ENCODE data around the gene IRF7.
A peak's percentile ranks its signal among the peaks of the same experiment; 100 is the strongest.
"Not testable (repeated sequence)": the region's sequence is repeated elsewhere in the genome, so short reads cannot be mapped to it uniquely, and the experiment has no call there.

The IRF7 gene

GRCh38 chr11:615504-616319 is at the start of gene IRF7:
Gene IRF7, minus strand, starts transcription at chr11:615950. Its CDS starts 586 bp downstream, at chr11:615364.
- peak; percentile 79 for DNase-seq (ENCODE audit: low read depth)

DNA sequence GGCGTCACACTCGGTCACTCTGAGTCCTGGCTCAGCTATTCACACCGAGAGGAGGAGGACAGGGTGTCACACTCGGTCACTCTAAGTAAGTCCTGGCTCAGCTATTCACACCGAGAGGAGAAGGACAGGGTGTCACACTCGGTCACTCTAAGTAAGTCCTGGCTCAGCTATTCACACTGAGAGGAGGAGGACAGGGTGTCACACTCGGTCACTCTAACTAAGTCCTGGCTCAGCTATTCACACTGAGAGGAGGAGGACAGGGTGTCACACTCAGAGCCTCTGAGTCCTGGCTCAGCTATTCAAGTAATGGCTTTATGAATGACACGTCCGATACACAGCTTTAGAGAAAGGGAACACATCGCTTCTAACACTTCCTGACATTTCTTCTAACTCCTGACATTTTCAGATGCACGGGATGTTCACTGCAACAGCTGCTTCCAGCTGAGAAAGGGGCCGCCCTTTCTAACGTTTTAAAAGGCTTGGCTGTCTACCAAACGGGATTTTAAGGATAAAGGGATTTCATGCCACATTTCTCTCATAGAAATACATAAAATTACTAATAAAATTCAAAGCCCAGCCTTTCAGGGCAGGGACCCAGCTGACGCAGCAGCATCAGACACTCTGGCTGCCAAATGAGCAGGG is 49.4 kb upstream of the IRF7 start:
- peak; percentile 22 for DNase-seq (ENCODE audit: low read depth)

GRCh38 chr11:662689-663274 is 47.0 kb upstream of the IRF7 start:
- DNase-seq (ENCODE audit: low read depth), result peak; percentile 50

DNA sequence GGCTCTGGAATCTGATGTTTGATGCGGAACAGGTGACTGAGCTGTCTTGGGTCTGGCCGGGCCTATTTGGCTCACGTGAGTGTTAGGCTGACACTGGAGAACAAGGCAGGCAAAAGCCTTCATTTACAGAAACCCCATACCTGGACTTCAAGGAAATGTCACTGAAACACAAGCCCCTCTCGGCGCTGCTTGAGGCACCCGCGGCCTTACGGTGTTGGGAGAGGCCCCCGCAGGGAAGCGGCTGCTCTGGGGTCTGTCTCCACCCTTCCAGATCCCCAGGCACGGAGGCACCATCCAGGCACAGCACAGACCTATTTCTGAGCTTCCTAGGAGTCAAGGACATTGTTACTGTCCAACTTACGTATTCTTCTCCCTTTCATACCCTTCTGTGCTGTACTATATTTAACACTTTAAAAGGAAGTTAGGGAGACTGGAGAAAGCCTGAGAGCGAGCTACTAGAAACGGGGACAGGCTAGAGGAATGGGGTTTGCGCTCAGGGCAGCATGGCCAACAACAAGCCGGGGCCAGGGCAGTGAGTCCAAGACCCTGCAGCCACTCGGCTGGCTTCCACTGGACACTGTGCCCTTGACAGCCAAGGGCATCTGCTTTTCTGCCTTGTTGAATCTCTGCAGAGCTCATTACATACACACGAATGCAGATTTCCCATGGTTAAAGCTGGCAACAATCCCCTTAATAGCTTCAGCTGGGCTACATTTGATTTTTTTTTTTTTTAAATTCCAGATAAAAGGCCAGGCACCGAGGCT is 45.1 kb upstream of the IRF7 start:
- no peak for DNase-seq (ENCODE audit: low read depth)

GRCh38 chr11:660281-660680 is 44.5 kb upstream of the IRF7 start:
- no peak for DNase-seq (ENCODE audit: low read depth)

GRCh38 chr11:659532-660085 is 43.9 kb upstream of the IRF7 start:
- no peak for DNase-seq (ENCODE audit: low read depth)

- DNase-seq (ENCODE audit: low read depth), result no peak
These were observed 42.0 kb upstream of the IRF7 start for GRCh38 chr11:657691-658126.

GRCh38 chr11:656866-657265 is 41.1 kb upstream of the IRF7 start:
- no peak for DNase-seq (ENCODE audit: low read depth)

DNA sequence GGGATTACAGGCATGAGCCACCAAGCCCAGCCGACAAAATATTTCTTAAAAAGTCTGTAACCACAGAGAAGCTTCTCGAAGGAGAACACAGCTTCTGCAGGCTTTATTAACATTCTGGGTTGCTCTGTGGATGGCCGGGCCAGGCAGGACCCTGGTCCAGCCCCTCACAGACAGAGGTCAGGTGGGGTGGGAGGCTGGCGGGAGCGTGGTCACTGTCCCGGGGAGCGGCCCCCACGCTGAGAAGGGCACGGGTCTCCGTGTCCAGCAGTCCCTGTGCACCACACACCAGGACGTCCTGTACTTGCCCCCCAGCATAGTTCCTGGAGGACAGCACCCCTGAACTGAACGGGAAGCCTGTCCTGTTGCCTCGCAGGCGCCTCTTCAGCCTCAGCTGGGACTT is 40.7 kb upstream of the IRF7 start:
- DNase-seq (ENCODE audit: low read depth), result no peak

GRCh38 chr11:655036-655726 is 39.4 kb upstream of the IRF7 start:
- no peak for DNase-seq (ENCODE audit: low read depth)

DNA sequence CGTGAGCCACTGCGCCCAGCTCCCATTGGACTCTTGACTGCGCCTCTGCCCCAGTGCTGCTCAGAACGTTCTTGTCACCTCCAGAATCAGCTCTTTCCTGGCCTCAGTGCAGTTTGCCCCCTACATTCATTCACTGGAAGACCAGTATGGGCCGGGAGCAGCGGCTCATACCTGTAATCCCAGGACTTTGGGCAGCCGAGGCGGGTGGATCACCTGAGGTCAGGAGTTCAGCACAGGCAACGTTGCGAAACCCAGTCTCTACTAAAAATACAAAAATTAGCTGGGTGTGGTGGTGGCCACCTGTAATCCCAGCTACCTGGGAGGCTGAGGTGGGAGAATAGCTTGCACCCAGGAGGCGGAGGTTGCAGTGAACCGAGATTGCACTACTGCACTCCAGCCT is 38.7 kb upstream of the IRF7 start:
- DNase-seq (ENCODE audit: low read depth), result not testable (repeated sequence)

- no peak for DNase-seq (ENCODE audit: low read depth)
These were observed 38.1 kb upstream of the IRF7 start for GRCh38 chr11:653837-654236.

DNA sequence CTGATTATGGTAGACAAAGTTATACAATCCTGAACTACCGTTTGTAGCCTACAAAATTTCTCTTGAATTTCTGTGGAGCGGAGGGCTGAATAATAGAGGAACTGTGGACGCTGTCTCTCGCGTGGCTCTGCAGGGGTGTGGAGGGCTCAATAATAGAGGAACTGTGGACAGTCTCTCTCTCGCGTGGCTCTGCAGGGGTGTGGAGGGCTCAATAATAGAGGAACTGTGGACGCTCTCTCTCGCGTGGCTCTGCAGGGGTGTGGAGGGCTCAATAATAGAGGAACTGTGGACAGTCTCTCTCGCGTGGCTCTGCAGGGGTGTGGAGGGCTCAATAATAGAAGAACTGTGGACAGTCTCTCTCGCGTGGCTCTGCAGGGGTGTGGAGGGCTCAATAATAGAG is 37.4 kb upstream of the IRF7 start:
- DNase-seq (ENCODE audit: low read depth), result not testable (repeated sequence)

DNA sequence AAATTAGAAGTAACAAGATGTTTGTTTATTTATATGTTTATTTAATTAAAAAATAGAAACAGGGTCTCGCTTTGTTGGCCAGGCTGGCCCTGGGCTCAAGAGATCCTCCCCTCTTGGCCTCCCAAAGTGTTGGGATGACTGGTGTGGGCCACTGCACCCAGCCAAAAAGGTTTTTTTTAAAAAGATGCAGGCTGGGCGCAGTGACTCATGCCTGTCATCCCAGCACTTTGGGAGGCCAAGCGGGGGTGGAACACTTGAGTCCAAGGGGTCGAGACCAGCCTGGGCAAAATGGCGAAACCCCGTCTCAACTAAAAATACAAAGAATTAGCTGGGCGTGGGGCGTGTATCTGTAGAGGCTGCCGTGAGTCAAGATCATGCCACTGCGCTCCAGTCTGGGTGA is 34.7 kb upstream of the IRF7 start:
- DNase-seq (ENCODE audit: low read depth), result no peak

DNA sequence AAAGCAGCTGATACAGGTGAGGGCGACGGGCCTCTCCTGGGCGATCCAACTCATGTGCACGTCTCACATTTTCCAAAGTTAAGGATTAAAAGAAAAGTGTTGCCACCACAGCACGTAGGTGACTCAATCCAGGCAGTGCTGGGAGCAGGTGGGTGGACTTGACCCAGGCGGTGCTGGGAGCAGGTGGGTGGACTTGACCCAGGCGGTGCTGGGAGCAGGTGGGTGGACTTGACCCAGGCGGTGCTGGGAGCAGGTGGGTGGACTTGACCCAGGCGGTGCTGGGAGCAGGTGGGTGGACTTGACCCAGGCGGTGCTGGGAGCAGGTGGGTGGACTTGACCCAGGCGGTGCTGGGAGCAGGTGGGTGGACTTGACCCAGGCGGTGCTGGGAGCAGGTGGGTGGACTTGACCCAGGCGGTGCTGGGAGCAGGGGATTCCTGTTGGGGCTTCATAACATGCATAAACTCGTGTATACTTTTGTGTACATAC is 32.0 kb upstream of the IRF7 start:
- DNase-seq (ENCODE audit: low read depth), result not testable (repeated sequence)

DNA sequence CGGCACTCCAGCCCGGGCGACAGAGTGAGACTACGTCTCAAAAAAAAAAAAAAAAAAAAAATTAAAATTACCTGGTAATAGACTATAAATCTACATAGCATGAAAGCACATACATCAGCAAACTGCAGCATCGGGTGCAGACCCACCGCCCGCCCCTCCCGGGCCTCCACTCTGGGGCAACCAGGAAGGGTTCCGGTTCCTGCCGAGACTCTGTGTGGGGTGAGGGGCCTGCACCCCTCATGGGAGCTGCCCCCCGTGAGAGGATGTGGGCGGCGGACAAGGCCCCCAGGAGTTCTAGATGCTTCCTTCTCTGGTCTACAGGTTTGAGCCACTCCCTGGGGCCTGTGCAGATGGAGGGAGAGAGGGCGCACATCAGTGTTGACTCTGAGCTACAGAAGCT is 30.5 kb upstream of the IRF7 start:
- DNase-seq (ENCODE audit: low read depth), result no peak

DNA sequence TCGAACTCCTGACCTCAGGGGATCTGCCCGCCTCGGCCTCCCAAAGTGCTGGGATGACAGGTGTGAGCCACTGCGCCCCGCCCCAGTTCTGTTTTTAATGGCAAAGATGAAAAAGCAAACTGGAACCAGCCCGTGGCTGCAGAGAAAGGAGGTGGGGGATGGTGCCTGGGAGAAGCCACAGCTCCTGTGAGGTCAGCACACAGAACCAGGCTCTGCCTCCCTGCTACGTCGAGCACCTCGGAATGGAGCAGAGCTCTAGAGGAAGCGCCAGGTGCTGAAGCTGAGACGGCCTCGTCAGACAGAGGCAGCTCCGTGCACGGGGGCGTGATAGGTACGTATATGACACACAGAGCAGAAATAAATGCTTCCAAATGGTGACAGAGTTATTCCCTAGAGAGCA is 29.8 kb upstream of the IRF7 start:
- no peak for DNase-seq (ENCODE audit: low read depth)

- DNase-seq (ENCODE audit: low read depth), result no peak
These were observed 28.3 kb upstream of the IRF7 start for GRCh38 chr11:643849-644738.

- DNase-seq (ENCODE audit: low read depth), result no peak
These were observed 27.6 kb upstream of the IRF7 start for GRCh38 chr11:643366-643765.

DNA sequence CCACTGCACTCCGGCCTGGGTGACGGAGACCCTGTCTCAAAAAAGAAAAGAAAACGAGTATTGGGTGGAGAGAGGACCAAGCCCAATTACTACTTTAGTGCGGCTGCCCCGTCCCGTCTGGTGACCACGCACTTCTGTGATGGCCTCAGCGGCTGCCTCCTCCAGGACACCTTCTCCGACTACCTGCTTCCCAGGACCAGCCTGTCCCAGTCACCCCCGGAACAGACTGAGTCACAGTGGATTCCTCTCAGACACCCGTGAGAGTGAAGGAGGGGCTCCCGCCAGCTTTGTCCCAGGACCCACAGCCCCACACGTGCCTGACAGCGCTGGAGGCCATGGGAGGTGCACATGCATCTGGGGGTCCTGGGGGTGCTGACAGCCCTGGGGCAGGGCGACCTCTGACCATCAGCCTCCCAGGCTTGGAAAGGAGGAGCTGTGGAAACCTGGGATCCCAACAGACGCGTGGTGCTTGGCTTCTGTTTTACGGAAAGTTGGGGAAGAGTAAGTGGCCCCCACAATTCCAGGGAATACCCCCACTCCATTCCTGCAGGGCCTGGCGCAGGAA is 26.1 kb upstream of the IRF7 start:
- DNase-seq (ENCODE audit: low read depth), result no peak
